ENCODE results near the gene ADH1A.

DNA sequence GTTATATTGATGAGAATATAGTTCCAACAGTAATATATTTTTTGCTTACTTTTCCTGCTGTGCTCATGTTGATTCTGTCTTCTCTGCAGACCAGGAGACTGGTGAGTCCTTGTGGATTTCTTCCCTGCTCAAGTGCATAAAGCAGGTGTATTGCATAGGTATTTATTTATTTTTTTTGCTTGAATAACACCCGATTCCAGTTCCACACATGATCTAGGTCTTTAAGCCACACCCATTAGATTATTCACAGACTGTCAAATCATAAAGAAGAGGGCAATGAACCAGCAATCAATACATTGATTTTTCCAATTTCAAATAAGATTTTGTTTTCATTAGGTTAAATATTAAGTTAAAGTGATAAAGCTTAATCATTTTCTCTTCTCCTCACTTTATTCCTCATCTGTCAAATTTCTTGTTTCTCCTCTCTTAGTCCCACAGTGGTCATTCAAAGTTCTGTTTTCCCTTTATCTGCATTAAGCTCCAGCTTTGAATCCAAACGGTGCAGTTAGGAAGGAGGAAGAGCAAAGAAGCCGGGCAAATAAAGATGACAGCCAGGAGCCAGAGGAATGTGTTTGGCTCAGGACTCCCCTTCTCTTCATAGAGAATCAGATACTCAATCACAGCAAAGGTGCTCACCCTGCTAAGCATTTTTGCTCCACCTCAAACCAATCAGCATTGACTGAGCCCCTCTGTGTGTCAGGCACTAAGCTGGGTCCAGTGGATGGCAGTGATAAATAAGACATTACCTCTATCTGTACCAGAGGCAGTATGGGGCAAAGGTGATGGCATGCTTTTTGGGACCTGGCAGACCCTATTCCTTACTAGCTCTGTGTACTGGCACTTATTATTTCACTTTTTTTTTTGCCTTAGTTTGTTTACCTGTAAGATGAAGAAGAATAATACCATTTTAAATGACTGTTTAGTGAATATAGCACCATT, at the start of gene ADH1A:
- no peak for TF ChIP-seq CTCF (IDR thresholded peaks at IDR 0.05)
- no peak for TF ChIP-seq EZH2 (IDR thresholded peaks at IDR 0.05)

Measured in neural progenitor cell (in vitro differentiated cells).